Measurements from ENCODE around the gene DNAJB12.
"Not testable (repeated sequence)": the region's sequence is repeated elsewhere in the genome, so short reads cannot be mapped to it uniquely, and the experiment has no call there.

Gene DNAJB12

DNA sequence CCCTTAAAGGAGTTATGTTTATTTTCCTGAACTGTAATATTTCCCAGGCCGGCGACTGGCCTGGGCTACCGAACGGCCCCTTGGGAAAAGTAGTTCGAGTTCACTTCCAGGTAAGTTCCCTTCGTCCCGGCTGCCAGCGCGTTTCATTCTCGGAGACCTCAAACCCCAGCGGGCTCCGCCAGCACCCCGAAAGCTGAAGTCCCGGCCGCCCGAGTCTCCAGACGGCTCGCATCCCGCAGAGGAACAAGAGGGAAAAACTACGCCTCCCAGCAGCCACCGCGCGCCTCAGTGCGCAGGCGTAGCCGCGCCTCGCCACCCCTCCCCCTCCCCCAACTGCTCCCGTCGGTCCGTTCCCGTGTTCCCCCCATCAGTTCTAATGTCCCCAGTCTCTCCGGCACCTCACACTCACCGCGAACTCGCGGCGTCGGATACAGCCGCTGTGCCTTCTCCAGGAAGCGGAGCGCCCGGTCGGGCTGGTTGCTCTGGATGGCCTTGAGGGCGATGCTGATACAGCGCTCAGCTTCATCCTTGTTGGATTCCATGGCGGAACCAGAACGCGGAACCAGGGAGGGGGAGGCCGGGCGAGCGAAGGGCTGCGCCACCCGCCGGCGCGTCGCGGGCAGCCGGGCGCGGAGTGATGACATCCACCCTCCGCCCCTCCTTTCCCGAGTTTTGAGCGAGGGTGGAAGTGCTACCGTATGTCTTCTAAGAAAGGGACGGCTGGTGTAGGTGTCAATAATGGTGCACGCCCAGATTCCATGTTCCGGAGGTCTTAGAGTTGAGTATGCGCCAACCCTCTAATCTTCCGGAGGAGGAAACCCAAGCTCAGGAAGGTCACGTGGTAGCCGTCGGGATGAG lies at the start of gene DNAJB12:
Gene DNAJB12 (minus strand): TSS at position 564 of the 858 bp plus-strand sequence. CDS start 22 bp downstream, at position 542.
- DNase-seq (ENCODE audit: low read depth in 4 of 4, low spot score in 1 of 4): peak; percentile 72 to 79 (median 78)

DNA sequence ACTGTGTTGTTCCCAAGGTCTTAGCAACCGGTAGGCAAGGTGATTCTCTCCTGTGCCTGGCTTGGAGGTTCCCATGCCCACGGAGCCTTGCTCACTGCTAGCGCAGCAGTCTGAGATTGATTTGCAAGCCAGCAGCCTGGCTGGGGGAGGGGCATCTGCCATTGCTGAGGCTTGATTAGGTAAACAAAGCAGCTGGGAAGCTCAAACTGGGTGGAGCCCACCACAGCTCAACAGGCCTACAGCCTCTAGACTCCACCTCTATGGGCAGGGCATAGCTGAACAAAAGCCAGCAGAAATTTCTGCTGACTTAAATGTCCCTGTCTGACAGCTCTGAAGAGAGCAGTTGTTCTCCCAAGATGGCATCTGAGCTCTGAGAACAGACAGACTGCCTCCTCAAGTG lies 40.9 kb upstream of the DNAJB12 start:
- not testable (repeated sequence) for DNase-seq (ENCODE audit: low read depth in 4 of 4, low spot score in 1 of 4)

DNA sequence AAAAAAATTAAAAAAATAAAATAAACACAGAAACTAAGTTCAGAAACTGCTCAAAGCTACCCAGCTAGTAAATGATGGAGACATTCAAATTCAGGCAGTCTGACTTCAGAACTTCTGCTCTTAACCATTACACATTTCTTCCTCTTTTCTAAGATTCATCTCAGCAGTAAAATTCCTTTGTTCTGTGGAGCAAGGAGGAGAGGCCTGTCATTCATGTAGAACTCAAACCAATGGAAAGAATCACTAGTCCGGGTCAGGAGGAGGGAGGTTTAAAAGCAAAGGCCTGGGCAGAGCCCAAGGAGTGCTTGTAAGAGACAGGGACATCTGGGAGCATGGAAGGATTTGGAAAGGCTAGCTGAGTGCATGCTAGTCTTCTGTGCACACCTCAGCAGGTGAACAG lies 37.9 kb upstream of the DNAJB12 start:
- DNase-seq (ENCODE audit: low read depth in 4 of 4, low spot score in 1 of 4): no peak

DNA sequence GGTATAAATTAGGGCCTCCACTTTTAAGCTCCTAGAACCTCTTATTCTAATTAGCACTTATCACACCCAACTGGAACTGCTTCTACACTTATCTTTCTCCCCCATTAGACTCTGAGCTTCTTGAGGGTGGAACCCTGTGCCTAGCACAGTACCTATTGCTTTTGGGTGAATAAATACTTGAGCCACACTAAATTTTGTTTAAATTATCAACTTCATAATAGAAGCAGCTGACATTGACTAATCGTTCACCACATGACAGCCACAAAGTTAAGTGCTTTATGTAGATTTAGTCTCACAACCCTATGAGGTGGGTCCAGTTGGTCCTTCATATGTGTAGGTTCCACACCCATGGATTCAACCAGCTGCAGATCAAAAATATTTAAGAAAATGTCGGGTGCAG lies 36.0 kb upstream of the DNAJB12 start:
- no peak for DNase-seq (ENCODE audit: low read depth in 4 of 4, low spot score in 1 of 4)

DNA sequence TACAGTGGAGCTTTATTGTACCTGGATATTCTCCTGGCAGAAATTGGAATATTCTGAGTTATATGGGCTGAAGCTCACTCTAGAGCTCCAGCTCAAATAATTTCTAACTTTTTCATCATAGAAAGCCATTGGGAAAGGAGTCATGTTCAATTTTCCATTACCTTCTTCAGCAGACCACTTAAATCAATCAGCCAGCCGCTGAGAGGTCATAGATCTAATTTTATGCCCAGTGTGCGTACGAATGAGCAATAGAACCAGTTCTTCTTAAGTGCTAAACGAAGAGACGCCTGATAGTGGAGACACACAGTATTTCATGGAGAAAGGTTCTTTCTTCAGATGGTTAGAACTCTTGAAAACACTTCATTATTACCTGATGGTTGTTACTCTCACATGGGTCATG lies 35.0 kb upstream of the DNAJB12 start:
- no peak for DNase-seq (ENCODE audit: low read depth in 4 of 4, low spot score in 1 of 4)

DNA sequence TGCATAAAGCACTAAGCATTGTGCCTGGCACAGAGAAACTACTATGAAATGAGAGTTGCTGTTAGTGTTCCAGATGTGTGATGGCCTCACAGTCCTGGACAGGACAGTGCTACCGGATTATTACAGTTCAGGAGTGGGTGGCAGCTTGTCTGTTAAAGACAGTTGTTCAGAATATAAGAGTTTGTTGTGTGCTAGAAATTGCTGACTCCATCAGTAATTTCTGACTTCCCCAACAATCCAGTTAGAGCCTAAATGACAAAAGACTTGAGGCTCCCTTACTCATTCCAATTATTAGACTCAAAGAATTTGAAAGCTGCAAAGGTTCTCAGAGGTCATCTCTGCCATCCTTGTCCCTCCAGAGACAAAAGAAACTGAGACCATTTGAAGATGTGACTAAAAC lies 34.3 kb upstream of the DNAJB12 start:
- no peak for DNase-seq (ENCODE audit: low read depth in 4 of 4, low spot score in 1 of 4)

DNA sequence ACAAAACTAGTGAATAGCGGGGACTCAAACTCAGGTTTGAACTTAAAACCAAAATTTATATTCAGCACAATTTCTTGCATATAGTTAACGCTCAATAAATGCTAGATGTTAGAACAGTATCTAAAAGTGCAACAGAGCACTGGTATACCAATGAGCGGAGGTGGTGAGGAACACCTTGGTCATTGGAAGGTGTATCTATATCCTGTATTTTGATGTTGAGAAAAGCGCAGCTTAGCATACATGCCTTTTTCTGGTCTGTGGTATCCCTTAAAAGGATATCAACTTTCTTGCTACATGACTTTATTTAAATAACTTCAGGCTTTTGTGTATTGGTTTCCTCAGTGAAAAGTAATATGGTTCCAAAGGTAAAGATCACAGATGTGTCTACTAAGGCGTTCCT lies 33.3 kb upstream of the DNAJB12 start:
- no peak for DNase-seq (ENCODE audit: low read depth in 4 of 4, low spot score in 1 of 4)

DNA sequence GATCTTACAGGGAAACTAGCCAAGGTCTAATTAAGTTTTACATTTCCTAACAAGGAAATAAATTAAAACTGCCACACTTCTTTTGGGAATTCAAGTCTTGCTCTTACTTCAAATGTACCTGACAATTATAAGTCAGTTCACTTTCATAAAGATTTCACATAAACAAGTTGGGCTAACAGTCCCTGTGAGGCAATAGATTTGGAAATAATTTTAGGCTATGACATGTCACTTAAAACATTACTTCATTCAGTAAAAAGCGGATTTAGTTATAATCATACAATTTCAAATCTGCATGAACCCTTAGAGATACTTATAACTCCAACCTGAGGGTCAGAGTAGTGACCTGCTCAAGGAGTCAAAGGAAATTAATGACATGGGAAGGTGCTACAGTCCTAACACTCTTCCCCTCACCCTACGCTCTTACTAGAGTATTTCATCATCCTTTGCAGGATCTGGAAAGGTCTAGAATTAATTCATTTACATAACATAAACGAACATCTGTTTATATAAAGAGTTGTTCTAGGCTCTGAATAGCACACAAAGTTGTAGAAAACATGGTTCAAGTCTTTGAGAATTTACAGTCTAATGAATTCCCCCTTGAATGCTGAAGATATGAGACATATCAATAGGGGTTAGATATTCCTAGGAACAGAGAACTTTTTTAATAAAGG lies 32.3 kb upstream of the DNAJB12 start:
- no peak for DNase-seq (ENCODE audit: low read depth in 4 of 4, low spot score in 1 of 4)

DNA sequence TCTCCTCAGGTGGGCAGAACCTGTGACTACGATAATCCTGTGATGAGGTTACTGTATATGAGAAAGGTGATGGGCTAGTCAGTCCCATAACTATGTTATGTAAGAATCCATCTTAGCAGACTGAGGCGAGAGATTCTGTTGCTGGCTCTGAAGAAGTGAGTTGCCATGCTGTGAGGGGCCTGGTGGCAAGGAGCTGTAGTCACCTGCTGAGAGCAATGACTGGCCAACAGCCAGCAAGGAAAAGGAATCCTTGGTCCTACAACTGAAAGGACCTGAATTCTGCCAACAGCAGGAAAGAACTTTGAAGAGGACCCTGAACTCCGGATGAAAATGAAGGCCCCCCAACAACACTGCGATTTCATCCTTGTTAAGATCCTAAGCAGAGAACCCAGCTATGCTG lies 31.0 kb upstream of the DNAJB12 start:
- no peak for DNase-seq (ENCODE audit: low read depth in 4 of 4, low spot score in 1 of 4)

DNA sequence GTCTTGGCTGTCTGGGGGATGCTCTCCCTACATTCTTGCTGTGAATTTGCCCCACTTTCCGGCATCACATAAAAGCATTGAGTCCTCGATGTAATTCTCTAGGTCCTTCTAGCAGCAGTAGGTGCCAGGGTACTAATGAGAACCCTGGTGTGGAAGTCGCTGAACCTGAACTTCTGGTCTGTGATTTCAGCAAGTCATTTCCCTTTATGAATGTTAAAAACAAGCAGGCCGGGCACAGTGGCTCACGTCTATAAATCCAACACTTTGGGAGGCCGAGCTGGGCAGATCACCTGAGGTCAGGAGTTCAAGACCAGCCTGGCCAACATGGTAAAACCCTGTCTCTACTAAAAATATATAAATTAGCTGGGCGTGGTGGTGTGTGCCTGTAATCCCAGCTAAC lies 30.3 kb upstream of the DNAJB12 start:
- DNase-seq (ENCODE audit: low read depth in 4 of 4, low spot score in 1 of 4): not testable (repeated sequence)

DNA sequence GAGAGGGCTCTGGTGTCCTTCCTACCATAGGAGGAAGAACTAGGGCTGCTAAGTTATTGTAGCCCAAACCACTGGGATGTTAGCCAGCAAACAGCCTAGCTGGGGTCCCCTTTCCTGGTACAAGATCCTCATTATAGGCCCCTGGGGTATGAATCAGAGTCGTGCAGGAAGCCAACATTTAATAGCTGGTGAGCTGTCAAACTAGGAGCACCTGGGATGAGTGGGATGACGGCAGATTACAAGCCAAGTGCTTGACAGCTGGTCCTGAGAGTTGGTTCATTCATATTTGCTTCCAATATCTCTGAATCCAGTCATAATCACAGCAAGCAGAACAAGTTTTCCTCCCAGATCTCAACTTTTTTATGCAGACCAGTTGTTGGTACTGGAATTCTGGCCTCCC lies 25.1 kb upstream of the DNAJB12 start:
- no peak for DNase-seq (ENCODE audit: low read depth in 4 of 4, low spot score in 1 of 4)

DNA sequence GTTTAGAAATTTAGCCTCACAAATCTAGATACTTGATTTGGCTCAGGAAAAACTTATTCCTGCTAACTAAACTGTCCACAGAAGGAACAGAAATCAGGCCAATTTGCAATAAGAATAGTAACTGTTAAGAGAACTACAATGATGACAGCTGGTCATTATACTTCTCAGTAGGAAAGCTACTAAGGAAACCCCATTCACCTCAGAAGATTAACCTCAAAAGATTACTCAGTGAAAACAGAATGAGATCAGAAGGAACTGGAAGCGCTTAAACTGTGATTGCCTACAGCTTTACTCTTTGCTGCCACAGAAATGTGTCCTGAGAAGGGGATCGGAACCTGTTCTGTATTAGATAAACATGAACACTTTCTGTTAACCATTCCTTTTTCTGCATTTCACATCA lies 24.3 kb upstream of the DNAJB12 start:
- DNase-seq (ENCODE audit: low read depth in 4 of 4, low spot score in 1 of 4): no peak

DNA sequence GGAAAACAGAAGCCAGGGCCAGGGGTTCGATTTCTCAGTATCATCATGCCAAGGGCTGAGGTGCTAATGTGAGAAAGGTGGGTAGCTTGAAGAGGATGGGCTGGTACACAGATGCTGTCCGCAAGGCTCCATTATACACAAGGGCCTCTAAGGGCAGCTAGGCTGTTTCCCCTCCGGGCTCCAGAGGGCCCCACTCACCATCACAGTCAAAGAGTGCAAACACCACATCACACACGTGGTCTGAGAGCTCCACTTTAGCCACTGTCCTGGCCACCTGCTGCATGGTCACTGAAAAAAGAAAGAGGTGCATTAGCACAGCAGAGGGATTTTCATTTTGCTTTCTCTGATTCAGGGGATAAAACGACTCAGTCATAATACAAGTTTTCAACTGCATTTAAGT lies 20.9 kb upstream of the DNAJB12 start:
- no peak for DNase-seq (ENCODE audit: low read depth in 4 of 4, low spot score in 1 of 4)

DNA sequence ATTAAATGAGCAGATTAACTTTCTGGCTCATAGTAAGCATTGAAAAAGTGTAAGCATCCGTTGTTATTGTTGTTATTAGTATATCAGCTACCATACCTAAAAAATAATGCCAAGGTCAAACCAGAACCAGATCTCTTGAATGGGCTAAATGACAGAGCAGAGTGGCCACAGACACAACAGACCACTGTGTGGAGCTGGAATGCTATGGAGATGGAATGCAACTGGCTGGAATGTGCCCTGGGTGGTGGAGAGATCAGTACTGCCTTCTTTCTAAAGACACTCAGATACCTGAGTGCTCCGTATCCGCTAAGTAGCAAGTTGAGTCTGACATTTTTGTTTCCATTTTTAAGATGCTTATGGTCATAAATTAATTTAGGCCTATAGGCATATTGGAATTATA lies 20.5 kb upstream of the DNAJB12 start:
- DNase-seq (ENCODE audit: low read depth in 4 of 4, low spot score in 1 of 4): no peak

DNA sequence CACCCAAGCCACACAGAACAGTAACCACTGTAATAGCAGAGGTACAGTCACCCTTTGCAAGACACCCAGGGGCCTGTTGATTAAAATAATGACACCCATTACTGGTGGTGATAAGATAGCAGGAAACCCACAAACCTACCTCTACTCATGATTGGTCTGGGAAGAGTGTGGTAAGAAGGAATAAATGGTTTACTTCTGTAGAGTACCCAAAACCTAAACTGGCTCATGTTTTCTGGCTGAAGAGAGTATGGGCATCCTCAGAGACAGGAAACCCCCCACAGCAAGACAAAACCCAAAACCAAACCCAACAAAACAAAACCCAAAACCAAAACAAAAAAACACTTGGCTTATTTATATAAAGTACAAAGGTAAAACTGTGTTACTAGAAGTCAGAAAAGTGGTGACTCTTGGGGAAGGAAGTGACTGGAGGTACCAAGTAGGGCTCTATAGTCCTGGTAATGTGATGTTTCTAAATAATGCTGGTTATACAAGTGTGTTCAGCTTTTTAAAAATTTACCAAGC lies 15.5 kb upstream of the DNAJB12 start:
- DNase-seq (ENCODE audit: low read depth in 4 of 4, low spot score in 1 of 4): no peak

DNA sequence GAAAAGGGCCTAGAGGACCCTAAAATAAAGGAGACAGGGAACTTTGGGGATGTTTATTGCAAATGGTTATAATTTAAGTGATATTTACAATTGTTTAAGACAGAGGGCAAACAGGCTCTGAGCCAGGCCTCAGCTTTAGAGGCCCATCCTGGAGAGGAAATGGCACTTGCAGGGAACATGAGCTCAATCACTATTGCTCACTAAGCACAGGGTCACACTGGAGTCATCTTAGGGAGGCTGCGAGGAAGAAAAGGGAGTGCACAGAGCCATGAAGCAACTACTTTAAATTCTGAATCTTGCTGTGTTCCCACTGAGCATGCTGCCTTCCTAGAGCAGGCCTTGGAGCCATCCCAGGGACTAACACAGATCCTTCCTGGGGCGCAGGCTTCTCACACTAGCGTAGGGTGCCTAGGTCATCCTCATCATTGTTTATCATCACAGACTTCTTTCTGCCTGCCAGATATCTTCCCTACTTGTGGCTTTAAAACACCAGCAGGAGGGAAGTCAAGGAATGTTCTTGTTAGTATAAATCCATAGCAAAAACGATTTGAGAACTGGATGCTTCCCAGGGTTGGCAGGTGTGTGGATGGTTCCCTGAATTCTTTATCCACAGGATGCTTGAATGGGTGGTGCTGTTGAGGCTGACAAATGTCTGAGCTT lies 12.7 kb upstream of the DNAJB12 start:
- DNase-seq (ENCODE audit: low read depth in 4 of 4, low spot score in 1 of 4): no peak

DNA sequence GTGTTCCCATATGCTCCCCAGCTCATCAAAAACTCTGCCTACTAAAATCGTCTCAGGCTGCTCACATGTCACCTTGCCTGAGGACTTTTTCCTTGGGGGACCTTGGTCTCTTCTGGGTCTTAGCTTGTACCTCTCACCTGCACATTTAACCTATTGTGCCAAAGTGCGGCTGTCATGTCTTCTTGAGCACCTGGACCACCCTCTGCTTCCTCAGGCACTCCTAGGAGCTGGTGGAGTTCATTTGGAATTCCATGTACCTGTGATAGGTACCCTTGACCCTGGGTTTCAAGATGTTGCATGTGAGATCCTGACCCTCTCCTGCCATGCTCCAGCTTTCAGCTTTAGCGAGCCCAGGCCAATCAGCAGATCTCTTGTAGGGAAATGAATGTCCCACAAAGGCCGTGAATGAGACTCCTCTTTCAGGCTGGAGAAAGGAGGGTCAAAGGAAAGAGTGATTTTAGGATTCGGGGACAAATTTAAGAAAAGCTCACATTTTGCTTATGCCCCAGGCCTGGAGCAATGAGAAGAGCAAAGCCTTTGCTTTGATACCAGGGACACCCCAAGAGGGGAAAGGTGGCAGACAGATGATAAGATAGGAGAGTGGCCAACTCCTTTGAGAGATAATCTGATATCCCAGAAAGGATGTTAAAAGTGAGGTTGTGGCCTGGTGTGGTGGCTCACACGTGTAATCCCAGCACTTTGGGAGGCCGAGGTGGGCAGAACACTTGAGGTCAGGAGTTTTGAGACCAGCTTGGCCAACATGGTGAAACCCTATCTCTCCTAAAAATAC lies 10.6 kb upstream of the DNAJB12 start:
- DNase-seq (ENCODE audit: low read depth in 4 of 4, low spot score in 1 of 4): no peak

DNA sequence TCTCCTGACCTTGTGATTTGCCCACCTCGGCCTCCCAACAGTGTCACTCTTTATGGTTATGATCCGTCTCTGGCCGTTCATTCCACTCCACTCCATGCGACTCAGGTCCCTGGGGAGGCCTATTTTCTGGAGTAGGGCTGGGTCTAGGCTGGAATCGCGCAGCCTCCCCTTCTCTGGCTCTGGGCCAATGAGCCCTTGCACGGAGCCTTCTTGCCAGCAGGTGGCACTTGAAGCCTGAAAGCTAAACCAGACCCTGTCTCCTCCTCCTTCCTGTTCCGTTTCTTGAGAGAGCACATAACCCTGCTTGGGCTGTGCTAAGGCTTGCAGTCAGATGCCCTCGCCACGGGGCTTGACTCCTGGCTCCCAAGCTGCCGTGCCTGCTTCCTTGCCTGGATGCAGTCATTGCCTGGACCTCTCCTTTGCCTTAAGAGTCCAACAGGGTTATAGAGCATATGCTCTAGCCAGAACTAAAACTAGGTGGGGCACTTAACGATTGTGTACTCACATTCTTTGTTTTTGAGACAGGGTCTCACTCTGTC lies 9.6 kb upstream of the DNAJB12 start:
- DNase-seq (ENCODE audit: low read depth in 4 of 4, low spot score in 1 of 4): peak; percentile 68 to 76 (median 68)

DNA sequence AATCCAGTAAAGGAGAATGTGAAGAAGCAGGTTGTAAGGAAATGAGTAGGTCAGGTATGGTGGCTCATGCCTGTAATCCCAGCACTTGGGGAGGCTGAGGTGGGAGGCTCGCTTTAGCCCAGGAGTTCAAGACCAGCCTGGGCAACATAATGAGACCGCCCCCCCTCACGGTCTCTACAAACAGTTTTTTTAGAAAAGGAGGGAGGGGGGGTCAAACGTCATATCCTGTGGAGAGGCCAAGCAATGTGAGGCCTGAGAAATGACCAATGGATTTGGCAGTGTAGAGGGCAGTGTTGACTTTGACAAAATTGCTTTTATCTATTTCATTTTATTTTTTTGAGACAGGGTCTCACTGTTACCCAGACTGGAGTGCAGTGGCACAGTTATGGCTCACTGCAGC lies 2.3 kb upstream of the DNAJB12 start:
- no peak for DNase-seq (ENCODE audit: low read depth in 4 of 4, low spot score in 1 of 4)

DNA sequence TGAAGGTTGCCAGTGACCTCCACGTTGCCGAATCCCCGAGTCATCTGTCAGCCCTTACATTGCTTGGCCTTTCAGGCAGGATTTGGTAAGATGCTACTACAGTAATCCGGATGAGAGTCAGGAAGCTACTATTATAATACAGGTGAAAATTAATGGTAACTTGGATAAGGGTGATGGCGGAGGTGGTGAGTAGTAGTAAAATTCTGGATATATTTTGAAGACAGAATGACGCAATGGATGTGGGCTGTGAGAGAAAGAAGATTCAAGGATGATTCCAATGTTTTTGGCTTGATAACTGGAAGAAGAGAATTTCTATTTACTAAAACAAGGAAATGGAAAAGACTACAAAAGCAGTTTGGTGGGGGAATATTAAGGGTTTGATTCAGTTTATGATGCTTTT lies 1.4 kb upstream of the DNAJB12 start:
- DNase-seq (ENCODE audit: low read depth in 4 of 4, low spot score in 1 of 4): no peak

DNA sequence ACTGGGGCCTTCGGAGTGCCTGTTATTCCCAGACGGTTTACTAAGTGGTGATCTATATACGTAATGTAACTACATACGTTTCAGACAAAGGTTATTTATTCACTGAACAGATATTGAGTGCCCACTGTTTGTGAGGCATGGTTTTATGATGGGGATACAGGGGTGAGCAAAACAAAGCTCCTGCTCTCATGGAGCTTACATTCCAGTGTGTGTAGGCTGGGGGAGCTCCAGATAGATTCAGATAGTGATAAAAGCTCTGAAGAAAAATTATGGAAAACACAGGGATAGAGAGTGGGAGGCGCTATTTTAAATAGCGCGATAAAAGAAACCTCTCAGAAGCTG lies 466 bp upstream of the DNAJB12 start:
- no peak for DNase-seq (ENCODE audit: low read depth in 4 of 4, low spot score in 1 of 4)

Data from stimulated activated CD4-positive, alpha-beta T cell treated with anti-CD3 and anti-CD28 coated beads, Interleukin-1b, Interleukin-23, amount 100 ng/mL, for 24 hours (primary cell).